HuH-7 (cell line): ENCODE results near the gene ADCY9.

Source experiments
- DNase-seq: peaks from one replicate; pipeline ENCODE4 v3.0.0; 2011; ENCODE audit warnings: low spot score

Gene ADCY9

DNA sequence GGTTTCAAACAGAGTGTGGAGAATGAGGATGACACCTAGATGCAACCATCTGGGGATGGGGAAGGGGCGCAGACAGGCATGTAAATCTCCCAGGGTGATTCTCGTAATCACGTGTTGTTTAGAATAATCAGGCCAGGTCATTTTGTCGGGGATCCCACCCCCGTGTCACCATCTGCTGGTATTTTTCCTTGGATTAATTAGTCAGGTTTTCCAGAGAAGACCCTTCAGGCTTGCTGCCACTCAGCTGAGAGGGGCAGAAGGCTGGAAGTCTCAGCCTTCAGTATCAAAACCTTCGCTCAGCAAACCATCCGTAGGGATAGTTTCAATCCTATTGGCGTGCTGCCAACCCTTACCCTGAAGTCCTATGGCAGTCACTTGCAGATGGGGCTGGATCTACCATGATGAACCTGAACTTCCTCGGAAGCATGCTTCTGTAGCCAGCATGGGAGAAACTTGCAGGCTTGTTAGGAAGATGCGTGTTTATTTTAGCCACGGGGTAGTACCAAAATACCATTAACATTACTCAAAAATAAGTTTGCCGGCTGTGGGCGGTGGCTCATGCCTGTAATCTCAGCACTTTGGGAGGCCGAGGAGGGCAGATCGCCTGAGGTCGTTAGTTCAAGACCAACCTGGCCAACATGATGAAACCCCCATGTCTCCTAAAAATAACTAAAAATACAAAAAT is 7.5 kb upstream of the ADCY9 start:
- DNase-seq: no peak

DNA sequence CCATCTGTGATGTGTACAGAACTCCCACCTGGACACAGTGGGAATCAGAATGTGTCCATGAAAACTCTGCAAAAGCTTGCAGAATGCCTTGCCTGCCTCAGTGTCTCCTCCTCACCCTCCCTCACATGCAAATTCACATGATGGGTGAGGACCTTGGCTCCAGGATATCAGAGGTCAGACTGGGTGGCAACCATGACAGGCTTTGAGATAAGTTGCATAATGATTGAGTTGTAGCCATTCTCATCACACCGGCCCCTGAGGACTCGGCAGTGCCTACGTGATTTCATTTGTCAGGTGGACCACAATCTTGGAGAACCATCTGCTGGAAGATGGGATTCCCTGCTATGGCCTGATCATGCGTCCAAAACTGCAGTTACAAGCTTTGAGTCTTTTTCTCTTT is 3.9 kb upstream of the ADCY9 start:
- no peak for DNase-seq

DNA sequence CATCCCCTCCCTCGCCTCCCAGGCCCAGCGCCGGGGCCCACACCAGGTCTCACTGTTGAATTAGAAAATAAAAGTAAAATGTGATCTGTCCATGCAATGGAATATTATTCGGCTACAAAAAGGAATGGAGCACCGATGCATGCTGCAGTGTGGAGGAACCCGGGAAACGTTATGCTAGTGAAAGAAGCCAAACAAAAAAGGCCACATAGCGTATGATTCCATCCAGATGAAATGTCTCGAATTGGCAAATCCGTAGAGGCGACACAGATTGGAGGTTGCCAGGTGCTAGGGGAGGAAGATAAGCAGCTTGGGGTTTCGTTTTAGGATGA is 972 bp upstream of the ADCY9 start:
- no peak for DNase-seq

DNA sequence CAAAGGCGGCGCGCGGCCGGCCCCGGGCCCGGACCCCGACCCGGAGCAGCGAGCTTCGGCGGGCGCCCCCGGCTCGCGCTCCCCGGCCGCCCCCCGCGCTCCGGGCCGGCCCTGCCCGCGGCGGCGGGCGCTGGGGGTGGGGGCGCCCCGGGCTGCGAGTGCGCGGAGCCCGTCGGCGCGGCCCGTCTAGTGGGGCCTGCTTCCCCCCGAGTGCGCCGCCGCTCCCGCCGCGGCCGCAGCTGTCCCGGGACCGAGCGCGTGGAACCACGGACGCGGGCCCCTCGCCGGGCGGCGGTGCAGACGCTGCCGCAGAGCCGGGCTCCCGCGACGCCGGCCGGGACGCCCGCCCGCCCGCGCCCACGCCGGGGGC is 308 bp downstream of the ADCY9 start:
- DNase-seq: no peak

DNA sequence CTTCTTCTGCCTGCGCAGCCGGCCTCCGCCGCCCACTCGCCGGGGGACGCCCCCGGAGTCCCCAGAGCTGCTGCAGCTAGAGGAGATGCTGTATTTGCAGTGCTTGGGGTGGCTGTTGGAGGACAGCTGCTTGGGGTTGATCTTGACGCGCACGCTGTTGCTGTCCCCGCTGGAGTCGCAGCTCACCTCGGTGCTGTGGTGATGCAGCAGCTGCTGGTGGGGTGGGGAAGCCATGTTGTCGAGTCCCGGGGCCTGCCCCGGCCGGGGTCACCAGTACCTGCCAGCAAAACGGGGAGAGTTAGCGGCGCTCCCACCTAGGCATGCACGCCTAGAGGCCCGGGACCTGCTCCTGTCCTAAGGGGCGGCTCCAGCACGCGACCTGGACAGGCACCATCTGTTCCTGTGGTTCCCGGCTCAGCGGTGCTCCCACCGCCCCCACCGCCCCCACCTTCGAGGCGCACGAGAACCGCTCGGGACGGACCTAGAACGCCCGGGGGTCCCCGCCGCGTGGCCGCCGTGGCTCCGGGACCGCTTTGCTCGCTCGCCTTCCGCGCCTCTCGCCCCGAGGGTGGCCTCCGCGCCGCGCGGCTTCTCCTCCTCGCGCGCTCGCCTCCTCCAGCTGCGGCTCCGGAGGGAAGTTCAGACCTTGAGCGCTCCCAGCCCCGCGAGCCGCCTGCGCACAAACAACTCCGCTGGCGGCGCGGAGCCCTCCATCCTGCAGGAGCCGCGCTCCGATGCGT is 863 bp downstream of the ADCY9 start:
- peak; percentile 63 for DNase-seq

GRCh38 chr16:4114257-4115208 is 1.7 kb downstream of the ADCY9 start:
- DNase-seq: no peak

- no peak for DNase-seq
Measured at GRCh38 chr16:4113358-4114256, 2.6 kb downstream of the ADCY9 start.

DNA sequence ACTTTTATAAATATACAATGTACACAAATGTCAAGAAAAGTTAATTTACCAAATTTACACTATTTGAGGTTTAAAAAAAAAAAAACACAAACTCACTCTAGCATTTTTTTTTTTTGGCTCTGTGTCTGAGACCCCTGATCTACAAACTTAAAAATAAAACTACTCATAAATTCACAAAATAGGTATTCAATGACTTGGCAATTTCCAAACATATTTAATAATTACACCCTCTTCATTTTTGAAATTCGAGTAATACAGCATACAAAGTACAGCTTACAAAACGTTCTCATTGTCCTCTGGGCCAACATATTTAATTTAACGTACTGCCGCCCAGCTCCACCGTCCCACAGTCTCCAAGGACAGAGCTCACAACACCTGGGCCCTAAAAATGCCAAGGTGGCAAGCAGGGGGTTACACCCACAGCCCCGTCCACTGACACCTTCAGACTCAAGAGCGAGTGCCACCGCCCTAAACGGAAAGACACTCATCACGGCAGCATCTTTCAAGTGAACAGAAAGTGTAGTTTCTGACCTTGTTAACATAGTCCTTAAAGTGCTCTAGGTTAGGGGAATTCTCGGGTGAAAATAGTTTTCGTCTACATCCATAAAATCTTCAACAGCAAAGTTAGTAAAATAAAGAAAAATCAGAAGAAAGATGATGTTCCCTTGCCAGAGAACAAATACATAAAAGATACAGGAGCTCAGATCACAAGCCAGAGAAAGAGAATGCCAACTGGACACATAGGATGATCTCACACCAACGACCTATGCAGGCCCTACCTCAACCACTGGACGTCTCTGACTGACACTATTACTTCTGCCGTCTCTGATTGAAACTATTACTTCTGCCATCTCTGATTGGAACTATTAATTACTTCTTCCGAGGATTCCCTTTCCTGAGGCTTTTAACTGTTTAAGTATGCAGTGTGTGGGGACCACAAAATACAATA is 4.2 kb downstream of the ADCY9 start:
- no peak for DNase-seq

- no peak for DNase-seq
Measured at GRCh38 chr16:4110680-4111079, 5.6 kb downstream of the ADCY9 start.

GRCh38 chr16:4110065-4110464 is 6.2 kb downstream of the ADCY9 start:
- DNase-seq: no peak

- DNase-seq: peak; percentile 28
Measured at GRCh38 chr16:4109250-4109736, 6.9 kb downstream of the ADCY9 start.

GRCh38 chr16:4106516-4106915 is 9.7 kb downstream of the ADCY9 start:
- DNase-seq: no peak

DNA sequence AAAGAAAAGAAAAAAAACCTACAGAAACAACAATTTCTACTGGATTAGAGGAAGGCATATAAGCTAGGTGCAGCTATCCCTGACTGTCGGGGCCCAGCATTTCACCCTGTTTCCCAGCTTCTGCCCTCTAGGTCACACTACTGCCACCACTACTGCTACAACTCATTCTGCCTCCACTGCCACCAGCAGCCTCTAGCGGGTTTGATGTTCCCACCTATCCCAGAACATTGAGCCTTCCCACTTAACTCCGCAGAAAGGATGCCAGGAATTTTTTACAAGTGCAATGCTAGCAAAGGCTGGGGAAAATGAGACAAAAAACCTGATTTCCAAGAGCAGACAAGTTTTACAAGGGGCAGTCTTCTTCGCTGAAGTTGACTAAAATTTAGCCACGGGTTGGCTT is 10.4 kb downstream of the ADCY9 start:
- no peak for DNase-seq

GRCh38 chr16:4103745-4104144 is 12.5 kb downstream of the ADCY9 start:
- DNase-seq: no peak

- DNase-seq: no peak
Measured at GRCh38 chr16:4101421-4102219, 14.6 kb downstream of the ADCY9 start.

DNA sequence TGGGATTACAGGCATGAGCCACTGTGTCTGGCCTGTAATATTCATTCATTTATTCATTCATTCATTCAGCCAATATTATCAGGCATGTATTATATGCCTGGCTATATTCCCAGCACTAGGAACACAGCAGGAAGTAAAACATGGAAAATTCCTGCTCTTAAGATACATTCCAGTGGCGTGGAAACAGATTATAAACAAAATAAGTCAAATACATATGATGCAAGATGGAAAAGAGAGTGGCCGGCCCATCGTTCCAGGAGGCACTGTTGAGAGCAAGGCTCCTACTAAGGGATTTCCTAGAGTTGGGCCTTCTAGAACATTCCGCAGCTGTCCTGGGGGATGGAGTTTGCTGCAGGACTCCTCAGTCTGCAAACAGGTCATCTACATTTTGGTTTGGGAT is 17.7 kb downstream of the ADCY9 start:
- no peak for DNase-seq

DNA sequence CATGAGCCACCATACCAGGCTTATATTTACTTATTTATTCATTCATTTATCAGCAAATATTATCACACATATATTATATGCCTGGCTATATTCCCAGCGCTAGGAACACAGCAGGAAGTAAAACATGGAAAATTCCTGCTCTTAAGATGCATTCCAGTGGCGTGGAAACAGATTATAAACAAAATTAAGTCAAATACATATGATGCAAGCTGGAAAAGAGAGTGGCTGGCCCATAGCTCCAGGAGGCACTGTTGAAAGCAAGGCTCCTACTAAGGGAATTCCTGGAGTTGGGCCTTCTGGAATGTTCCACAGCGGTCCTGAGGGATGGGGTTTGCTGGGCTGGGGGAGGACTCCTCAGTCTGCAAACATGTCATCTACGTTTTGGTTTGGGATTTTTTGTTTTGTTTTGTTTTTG is 18.4 kb downstream of the ADCY9 start:
- no peak for DNase-seq

GRCh38 chr16:4096509-4096908 is 19.7 kb downstream of the ADCY9 start:
- no peak for DNase-seq

- DNase-seq: peak; percentile 65
Measured at GRCh38 chr16:4094127-4094773, 22.0 kb downstream of the ADCY9 start.
